ENCODE measurements around the gene SIAH3.

The SIAH3 gene

DNA sequence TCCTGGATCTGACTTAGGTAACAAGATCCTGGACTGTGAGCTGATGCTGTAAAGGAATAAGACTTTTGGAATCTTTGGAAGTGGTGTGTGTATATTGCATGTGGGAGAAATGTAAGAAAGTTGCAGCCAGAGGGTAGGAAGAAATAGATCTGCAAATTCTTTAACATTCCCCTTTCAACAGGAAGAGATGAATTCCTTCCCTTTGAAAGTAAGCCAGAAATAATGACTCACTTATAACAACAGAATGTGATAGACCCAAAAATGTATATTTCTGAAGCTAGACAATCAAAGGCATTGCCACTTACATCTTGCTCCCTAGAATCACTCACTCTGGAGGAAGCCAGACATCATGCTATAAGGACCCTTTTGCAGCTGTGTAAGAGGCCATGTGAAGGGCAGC lies 9.8 kb upstream of the SIAH3 start:
- DNase-seq, result no peak

DNA sequence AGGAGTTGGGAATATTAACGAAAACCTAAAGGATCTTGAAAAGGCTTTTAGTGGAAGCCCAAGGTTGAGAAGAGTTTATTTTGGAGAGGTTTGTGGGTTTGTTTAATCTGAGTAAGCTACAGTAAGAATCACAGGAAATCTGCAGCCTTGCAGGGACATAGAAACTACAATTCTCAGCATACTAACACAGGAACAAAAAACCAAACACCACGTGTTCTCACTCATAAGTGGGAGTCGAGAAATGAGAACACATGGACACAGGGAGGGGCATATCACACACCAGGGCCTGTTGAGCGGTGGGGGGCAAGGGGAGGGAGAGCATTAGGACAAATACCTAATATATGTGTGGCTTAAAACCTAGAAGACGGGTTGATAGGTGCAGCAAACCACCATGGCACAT lies 8.7 kb upstream of the SIAH3 start:
- no peak for DNase-seq

DNA sequence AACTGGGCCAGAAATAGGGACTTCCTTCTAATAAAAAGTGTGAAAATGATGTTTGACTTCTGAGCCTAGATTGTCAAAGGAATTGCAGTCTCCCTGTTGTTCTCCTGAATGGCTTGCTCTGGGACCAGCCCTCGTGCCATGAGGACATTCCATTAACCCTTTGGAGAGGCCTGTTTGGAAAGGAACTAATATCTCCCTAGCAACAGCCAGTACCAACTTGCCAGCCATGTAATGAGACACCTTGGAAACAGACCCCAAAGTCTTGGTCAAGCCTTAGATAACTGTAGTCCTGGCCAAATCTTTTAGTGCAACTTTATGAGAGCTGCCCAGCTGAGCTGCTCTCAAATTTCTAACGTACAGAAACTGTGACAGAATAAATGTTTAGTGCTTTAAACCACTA lies 8.2 kb upstream of the SIAH3 start:
- no peak for DNase-seq

DNA sequence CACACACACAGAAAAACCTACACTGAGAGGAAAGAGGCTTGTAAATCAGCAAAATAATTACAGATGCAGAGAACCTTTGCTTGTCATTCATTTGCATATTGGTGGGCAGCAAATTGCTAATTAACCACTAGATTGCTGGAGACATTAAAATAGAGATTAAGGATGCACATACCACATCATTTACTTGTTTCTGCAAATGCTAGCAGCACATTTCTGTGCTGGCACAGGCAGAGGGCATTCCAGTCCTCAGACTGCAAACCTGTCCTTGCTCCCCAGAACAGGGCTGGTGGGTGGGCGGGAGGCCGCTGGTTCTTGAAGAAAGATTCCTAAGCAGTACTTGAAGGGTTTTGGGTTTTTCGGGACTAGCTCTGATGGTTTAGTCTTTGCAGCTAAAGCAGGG lies 941 bp upstream of the SIAH3 start:
- DNase-seq, result no peak

DNA sequence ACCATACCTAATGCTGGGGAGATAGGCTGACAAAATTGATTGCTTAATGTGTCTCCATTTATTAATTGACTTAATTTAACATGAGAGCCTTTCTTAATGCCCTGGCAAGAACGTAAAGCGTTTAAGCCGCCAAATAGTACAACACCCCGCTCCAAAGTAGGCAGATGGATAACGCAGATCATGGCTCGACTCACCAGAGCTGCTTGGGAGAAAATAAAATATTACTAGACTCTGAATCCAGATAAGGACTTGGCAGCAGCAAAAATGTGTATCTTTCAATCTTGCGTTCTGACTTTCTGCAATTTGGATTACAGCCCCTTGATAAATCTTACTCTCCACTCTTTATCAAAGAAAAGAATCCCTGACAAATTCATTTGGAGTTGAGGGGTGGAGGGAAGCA lies 403 bp upstream of the SIAH3 start:
- DNase-seq, result no peak

DNA sequence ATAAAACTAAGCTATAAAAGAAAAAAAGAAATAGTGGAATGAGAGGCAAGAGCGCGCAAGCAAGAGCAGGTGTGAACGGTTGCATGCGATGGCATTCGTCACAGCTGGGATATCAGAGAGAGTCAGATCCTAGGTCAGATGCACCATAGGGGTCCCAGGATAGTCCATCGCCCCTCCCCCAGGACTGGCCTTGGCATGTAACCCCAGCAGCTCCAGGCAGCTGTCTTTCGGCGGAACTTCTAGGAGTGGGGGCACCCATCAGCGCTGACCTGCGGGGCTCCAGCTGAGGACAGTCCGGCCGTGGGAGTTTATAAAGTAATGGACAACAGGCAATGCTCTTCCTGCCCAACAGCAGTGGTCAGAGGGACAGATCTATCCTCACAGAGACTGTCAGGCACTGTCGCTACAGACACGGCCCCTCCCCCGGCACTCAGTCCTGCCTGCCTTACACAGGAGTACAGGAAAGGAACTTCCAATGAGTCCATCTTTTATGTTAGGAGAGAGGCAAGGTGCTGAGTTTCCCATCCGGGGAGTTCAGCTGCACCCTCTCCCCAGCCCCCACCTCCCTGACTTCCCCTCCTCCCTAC lies 1.4 kb downstream of the SIAH3 start:
- no peak for DNase-seq

DNA sequence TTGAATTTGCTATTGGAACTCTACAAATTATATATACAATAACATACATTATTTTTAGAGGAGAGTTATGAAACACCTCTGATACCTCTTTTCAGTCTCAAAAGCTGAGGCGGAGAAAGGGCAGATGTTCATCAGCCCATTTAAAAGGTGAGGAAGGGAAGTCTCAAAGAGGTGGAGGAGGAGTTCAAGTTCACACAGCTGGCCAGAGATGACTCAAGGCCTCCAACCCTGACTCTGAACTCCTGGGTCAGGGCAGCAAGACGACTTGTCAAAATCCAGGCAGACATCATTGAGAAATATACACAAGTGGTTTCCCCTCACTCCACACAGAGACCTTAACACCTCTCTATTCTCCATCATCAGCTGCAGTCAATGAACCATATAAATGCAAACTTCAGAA lies 2.1 kb downstream of the SIAH3 start:
- no peak for DNase-seq

DNA sequence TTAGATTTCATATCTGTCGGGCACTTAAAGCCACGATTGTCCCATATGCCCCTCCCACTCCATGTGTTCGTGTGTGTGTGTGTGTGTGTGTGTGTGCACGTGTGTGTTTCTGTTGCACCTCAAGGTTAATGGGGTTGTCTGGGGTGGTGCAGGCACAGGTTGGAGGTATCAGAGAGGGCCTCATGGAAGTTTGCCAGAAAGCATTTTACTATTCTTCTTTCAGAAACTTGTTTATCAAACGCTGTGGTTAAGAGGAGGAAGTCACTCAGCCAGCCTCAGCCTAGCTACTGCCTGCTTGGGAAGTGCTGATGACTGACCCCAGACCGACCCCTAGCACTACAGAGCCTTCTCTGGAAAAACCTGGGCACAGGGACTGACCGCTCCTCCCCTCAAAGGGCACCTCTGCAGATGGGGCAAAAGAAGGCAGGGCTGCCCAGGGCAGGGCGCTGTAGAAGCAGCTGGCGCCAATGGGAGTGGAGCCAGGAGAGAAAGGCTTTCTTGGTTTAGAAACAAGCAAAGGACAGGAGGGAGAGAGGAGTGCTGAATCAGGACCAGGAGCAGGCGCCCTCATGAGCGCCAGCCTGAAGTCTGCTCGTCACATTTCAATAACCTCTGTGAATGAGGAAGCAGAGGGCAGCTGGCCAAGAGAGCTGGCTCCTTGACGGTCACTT lies 3.9 kb downstream of the SIAH3 start:
- DNase-seq, result no peak

DNA sequence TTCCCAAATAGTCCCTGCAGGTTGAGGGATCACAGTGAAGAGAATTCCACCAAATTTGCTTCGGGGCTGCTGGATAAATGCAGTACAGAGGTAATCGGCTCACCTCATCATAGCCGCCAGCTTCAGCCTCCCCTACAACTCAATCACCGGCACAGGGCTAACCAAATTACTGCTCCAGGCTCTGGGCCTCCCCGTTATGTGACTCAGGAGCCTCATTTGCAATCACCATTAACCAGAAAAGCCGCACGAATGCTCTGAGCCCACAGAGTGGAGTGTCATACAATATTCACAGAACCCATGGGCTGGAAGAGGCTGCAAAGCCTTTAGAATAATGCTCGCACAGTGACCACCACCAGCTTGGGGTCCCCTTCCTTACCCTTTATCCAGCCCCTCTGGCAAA lies 4.9 kb downstream of the SIAH3 start:
- no peak for DNase-seq

DNA sequence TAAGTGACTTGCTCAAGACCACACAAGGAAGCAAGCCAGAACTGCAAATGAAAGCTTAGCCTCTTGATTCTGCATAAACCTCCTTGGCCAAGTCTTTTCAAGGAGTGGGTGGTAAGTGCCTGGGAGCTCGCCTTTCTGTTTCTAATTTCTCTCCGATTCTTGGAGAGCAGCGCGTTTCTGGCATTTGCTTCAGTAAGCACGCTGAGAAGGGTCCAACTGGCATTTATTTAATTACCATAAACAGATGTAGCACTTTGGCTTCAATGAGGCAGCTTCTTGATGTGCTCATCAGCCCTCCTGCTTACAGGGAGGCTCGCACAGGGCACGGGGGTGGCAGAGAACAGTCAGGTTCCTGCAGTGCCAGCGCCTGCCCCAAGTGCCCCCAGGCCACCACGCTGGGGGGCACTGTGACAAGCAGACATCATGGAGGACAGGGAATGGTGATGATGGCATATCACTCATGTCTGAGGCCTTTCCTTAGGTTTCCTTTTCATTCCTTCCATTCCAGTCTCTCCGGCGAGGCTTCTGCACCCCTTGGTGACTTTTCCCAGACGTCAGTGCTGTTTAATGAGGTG lies 13.3 kb downstream of the SIAH3 start:
- no peak for DNase-seq

DNA sequence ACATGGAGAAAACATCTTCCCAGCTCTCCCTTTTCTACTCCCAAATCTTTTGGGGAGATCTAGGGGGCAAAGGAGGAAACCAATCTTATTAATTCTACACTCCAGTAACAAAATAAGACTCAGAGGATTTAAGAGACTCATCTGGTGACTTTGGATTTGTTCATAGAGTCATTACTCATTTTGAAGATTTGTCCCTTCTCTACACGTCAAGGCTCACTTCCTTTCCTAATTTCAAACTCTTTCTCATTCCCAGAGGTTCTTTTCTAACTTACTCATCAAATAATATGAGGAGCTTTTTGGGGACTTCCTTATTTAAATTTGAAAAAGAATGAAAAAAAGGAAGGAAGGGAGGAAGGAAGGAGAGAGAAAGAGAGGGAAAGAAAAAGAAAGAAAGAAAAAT lies 14.4 kb downstream of the SIAH3 start:
- no peak for DNase-seq

DNA sequence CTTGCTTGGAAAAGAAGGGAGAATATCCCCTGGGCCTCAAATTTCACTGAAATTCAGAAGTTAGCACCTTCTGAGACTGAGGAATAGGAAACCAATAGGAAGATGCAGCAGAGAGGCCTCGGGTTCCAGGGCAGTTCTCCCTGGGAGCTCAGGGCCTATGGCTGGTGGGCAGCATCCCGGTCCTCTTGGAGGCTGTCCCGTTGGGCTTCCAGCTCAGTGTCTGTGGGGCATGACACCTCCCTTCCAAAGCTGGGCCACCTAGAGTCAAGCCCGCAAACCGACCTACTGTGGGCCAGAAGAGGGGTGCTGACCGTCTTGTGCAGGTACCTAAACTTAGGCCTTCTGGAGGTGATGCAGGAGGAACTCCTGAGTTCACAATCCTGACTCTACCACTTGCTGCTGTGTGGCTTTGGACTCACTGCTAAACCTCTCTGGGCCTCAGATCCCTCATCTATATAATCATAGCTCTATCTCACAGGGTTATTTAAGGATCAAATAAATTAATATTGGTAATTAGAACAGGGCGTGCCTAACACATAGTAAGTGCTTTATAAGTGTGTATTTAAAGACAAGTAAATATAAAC lies 17.1 kb downstream of the SIAH3 start:
- no peak for DNase-seq

DNA sequence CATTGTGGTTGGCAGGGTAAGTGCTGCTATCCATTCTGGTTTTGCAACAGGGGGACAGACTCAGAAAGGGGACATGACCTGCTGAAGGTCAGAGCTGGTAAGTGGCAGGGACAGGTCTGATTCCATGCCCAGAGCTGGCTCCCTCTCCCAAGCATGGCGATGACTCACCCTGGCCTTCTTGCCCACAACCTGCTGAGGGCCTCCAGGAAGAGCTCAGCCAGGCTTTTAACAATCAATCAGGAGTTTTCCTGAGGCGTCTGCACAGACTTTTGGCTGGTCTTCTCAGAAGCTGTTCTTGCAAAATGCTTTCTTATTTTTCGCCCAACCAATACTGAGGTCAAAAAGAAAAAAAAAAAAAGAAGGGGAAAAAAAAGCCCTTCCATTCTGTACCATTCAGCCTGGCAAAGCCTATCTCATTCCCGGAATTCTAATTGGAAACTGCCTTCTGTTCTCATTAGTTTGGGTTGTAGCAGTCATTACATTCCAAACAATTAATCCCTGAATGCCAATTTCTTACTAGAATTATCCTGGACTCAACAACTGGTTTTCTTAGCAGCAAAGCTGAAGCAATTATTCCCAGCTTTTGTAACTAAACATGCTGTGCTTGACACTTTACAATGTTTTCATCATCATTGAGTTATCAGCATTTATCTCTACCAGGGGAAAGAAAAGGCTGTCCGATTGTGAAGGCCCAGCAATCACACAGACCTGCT lies 17.7 kb downstream of the SIAH3 start:
- no peak for DNase-seq

DNA sequence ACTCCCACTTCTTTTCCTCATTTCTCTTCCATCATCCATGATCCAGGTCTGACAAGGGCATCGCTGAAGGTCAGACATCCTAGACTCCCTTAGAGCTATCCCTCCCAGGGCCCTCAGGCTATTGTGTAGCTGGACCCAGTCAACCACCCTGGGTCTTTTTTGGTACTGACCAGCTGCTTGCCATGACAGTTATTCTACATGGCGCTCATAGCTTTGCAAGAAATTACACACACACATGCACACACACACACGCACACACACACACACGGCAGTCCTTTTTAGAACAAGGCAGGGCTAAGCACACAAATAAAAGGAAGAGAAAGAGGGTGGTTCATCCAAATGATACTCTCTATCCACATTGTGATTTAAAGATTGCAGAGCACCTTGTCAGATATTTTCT lies 18.3 kb downstream of the SIAH3 start:
- DNase-seq, result no peak

DNA sequence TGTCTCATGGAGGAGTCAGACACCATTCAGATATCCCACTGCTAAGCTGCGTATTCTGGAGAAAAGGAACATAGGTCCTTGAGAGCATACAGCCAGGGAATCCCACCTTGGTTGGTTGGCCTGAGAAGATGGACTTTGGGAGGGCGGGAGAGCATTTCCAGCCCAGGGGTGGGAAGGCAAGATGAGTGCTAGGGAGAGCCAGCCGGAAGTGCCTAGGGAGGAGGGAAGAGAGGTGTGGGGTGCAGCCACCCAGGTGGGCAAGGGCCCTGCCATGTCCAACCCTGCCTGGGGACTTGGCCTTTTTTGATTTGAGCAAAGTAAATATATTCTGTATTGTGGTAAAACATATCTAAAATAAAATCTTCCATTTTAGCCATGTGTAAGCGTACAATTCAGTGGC lies 19.7 kb downstream of the SIAH3 start:
- DNase-seq, result no peak

DNA sequence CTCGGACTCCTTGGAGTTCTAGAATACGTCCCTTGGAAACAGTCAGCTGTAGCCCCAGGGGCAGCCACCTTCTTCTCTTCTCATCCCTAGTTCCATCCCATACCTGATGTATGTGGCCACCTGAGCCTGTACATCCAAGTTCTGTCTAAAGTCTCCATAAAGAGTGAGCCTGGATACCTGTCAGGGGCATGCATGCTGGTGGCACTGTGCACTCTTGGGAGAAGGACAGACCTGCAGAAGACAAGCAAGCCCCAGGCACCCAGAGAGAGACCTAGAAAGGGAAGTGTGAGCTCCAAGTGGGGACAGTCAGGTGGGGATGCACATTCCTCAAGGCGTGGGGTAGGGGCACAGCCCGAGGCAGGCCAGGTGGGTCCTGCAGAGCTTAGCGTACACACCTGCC lies 21.4 kb downstream of the SIAH3 start:
- DNase-seq, result no peak

DNA sequence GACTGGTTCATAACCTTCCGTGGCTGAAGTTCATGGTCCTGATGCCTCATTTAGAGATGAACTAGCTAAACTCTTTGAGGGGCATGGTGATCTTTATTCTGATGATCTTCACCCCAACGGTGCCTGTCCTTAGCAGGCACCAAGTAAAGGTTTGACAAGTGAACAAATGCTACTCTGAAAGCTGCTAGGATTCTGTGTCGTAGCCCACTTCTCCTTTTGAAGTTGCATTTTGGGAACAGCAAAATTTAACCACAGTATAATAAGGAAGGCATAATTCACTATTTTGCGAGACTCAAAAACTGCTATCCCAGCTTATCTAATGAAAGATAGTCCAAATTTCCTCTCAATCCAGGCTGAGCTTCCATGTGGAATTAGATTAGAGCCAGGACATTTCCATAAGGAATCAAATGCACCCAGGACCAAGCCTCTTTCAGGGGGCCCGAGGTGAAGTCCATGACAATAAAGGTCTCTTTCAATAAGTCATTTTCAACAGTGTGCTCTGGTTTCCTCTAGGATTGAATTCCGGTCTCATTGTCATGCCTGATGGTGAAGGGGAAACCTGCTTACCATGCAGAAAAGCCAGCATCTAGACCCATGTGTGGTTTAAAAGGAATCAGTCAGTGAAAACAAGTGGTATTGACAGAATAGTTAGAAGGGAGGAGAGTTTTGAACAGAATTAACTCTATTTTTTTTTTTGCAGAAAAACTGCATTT lies 23.1 kb downstream of the SIAH3 start:
- no peak for DNase-seq

DNA sequence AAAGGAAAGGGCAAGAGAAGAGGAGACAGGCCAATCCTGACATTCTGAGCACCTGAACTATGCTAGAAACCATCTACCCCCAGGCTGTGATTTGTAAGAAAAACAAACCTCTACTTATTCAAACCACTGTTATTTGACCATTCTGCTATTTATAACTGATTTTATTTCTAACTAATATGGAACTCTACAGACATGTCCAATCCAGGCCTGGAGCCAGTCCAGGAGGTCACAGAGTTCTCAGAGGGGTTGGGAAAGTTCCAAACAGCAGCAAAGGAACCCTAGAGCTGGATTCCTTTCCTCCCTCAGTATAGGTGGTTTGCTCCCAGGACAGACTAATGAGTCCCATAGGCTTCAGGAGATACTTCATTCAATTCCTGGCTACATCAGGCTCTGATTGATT lies 24.2 kb downstream of the SIAH3 start:
- DNase-seq, result no peak

DNA sequence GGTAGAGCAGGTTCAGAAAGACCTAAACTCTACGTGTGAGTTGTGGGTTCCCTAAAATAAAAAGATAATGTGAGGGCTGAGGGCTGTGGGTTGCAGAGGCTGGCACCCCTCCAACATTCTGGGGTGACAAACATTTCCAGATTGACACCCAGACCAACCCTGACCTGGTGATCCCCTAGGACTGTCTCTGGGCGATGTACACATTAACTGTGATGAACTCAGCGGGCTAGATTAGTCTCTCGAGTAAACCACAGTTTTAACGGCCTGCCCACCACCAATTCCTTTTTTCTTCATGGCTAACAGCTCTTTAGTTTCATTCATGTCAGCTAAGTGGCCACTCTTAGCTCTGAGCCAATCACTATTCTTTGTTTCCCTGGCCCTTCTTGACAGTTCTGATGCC lies 24.8 kb downstream of the SIAH3 start:
- no peak for DNase-seq

DNA sequence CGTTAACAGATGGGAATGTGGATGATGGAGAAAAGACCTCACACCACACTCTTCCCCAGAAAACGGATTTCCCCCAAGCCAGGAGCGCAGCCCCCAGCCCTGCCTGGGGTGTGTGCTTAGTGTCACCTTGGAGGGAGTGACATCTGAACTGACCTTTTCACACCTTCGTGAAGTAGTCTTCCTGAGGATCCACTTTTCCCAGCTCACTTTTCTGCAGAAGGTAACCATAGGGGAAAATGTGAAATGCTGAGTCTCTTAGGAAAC lies 26.2 kb downstream of the SIAH3 start:
- DNase-seq, result no peak

DNA sequence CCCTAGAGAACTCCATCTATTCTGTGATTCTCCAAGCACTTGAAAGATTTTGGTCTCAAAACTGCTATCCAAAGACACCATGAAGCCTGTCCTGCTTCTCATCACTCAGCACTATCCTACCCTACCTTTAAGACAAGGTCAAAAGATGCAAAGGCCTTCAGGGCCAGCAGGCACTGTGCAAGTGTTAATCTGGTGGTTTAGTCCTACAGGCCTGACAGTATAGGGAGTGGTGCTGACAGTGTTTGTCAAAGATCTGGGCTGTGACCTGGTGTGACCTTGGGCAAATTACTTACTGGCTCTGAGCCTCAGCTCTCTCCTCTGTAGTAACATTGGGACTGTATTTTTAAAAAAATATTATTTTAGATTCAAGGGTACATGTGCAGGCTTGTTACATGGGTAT lies 28.0 kb downstream of the SIAH3 start:
- no peak for DNase-seq

DNA sequence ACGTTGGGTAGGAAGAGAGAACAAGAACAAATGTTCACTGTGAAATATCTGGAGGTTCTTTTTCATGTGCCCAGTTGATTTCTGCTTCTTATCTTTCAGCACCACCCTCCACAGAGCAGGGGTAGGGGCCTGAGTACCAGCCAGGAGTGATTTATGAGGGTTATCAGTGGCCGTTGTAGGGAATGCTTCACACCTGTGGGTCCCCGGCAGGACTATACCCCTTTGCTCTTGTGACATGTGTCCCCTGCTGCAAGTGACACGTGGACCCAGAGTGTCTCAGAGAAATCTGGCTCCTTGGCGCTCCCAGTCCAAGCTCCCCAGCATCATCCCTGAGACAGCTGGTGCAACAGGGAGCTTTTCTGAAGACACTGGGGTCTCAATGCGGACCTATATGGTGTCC lies 29.7 kb downstream of the SIAH3 start:
- DNase-seq, result no peak

DNA sequence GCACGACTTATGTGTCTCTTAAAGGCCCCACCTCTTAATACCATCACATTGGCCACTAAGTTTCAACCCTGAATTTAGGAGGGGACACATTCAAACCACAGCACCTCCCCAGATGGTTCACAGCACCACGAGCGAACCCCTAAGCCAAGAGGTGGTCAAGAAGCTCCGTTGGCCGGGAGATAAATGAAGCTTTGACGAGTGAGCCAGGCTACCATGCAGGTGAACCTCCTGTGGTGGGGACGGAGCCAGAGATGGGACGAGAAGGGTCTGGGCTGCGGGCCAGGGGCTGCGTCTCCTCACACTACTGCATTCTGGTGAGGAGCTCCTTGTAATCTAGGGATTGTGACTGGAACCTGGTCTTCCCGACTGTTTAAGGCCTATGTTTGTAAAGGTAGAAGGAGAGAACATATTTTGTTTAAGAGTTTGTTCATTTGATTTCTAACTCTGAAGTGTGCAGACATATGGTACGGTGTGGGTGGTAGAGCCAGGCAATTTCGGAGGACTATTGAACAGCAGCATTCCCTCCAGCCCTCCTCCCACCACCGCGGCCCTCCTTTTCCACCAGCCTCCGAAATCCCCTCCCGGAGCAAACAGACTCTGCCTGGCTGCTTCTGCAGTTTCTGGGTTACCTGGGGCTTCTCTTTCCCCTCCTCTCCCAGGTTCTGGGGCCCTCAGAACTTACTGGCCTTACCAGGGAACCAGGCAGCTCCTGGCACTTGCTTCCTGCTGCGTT lies 31.3 kb downstream of the SIAH3 start:
- DNase-seq, result no peak
